Omental fat pad (tissue), 4 donors: ENCODE data around the gene PCCA. TPM values are rescaled to one million over a fixed set of nuclear protein-coding genes. Genes with fewer than 3 reads are reported as not detected.

Experiments
- ATAC-seq: fragments of 150-250 bp; one replicate; pipeline ENCODE4 v1.9.1; 2016; ENCODE audit warnings: mild to moderate bottlenecking, moderate library complexity; ENCODE audit not compliant: low FRiP score
- DNase-seq: peaks from one replicate; pipeline ENCODE4 v3.0.0-alpha.2; 2019; ENCODE audit warnings: low spot score
- CTCF ChIP-seq, 3 donors: fragments of 450-650 bp; IDR thresholded peaks; one replicate each; pipeline ENCODE4 v1.5.1; 2016 to 2017; ENCODE audit warnings: antibody characterized with exemption in 3 of 3, mild to moderate bottlenecking in 3 of 3, moderate library complexity in 2 of 3
- total RNA-seq, 4 donors: library from RNA; depleted of rRNA; stranded (reverse); fragments of >200 nt; gene quantifications; one replicate each; pipeline ENCODE4 v1.1.0, GENCODE V29; 2016

PCCA gene
- total RNA-seq, 4 donors from 2014 or later: 27.5 to 61.6 (median 49.2) TPM

- TF ChIP-seq CTCF (IDR thresholded peaks at IDR 0.05): no peak
- DNase-seq (no peak), ATAC-seq (no peak)
These were observed 95.2 kb downstream of the PCCA start for GRCh38 chr13:100184095-100184494.

- TF ChIP-seq CTCF (IDR thresholded peaks at IDR 0.05): no peak
- no peak for DNase-seq
- ATAC-seq: no peak
These were observed 106.7 kb downstream of the PCCA start for GRCh38 chr13:100195568-100195967.

- no peak for ATAC-seq
- no peak for DNase-seq
- TF ChIP-seq CTCF (IDR thresholded peaks at IDR 0.05): no peak
These were observed 107.5 kb downstream of the PCCA start for GRCh38 chr13:100196375-100196774.

GRCh38 chr13:100197116-100197515, 108.2 kb downstream of the PCCA start:
- ATAC-seq (no peak), DNase-seq (no peak)
- no peak for TF ChIP-seq CTCF (IDR thresholded peaks at IDR 0.05)

- DNase-seq (no peak), ATAC-seq (no peak)
- TF ChIP-seq CTCF (IDR thresholded peaks at IDR 0.05): no peak
These were observed 108.9 kb downstream of the PCCA start for GRCh38 chr13:100197591-100198365.

GRCh38 chr13:100203696-100204367, 114.9 kb downstream of the PCCA start:
- DNase-seq: no peak
- no peak for ATAC-seq
- no peak for TF ChIP-seq CTCF (IDR thresholded peaks at IDR 0.05)

- no peak for ATAC-seq
- DNase-seq: no peak
- TF ChIP-seq CTCF (IDR thresholded peaks at IDR 0.05): no peak
These were observed 119.1 kb downstream of the PCCA start for GRCh38 chr13:100208002-100208401.
